ENCODE data around the gene MUC22. TPM values are rescaled to one million over a fixed set of nuclear protein-coding genes. Genes with fewer than 3 reads are reported as not detected.

The MUC22 gene
- total and polyA plus RNA-seq, 10 of the 15 experiments (the other 5 are each of a cell fraction or from before 2014, with no cell fraction given), result under 0.01 to 0.09 (median 0.04) TPM; not detected in 4

DNA sequence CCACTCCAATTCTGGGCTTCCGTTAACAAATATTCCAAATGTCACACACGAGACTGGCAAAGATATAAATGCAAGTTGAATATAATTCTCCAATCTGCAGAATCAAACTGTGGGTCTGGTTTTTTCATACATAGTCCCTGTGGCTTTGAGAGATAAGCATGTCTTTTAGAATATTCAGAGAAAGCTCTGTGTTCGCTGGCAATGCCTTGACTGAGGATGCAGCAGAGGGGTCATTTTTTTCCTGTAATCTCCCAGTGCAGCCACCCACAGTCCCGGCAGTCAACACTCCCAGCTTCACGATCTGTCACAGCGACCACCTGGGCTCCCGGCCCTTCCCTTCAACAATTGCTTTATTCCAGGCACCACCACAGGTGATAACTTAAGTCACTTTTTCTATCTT is 30.5 kb downstream of the MUC22 start:
- no peak for ATAC-seq
- DNase-seq (ENCODE audit: low read depth, low spot score), result no peak
- Histone ChIP-seq H3K4me3 (no peak overlapping the region), H3K27ac (ENCODE audit: control insufficient read depth, insufficient read depth) (no peak overlapping the region), H4K20me1 (ENCODE audit: control insufficient read depth, insufficient read depth) (no peaks in the 10 kb centered on the region), H2AFZ (ENCODE audit: control insufficient read depth, low read depth, low read length) (no peak overlapping the region), H3K9ac (ENCODE audit: control insufficient read depth, insufficient read depth, low read length) (no peak overlapping the region), H3K9me3 (replicated peaks; ENCODE audit: control insufficient read depth, insufficient read depth, low read length) (no peaks in the 10 kb centered on the region), H3K27me3 (replicated peaks in 1 of 2; ENCODE audit: control insufficient read depth in 2 of 2, insufficient read depth in 2 of 2, low read length in 1 of 2) (no peaks in the 10 kb centered on the region; a peak in 1 of 4 replicates), H3K4me1 (ENCODE audit: control insufficient read depth, insufficient read depth, low read length) (no peaks in the 10 kb centered on the region), H3K79me2 (ENCODE audit: control insufficient read depth, insufficient read depth, low read length) (no peaks in the 10 kb centered on the region), H3K4me2 (ENCODE audit: control insufficient read depth, insufficient read depth) (no peak overlapping the region), H3K36me3 (ENCODE audit: control insufficient read depth in 2 of 2, insufficient read depth in 2 of 2, low read length in 1 of 2) (no peaks in the 10 kb centered on the region)
- intact Hi-C loops (cut with micrococcal nuclease; ENCODE audit: unreplicated experiment), result no loop called here
- TF ChIP-seq POLR2AphosphoS5 (IDR thresholded peaks at IDR 0.05; ENCODE audit: low read length), result no peak
- TF ChIP-seq BHLHE40 (IDR thresholded peaks at IDR 0.05; ENCODE audit: borderline replicate concordance in 1 of 2, low read depth in 2 of 2, low read length in 1 of 2), result no peak
- TF ChIP-seq YY1 (IDR thresholded peaks at IDR 0.05; ENCODE audit: low read depth, low read length), result no peak
- TF ChIP-seq ETV6 (conservative IDR thresholded peaks at IDR 0.05 in 1 of 2, IDR thresholded peaks at IDR 0.05 in 1 of 2; ENCODE audit: borderline replicate concordance in 1 of 2, low read depth in 1 of 2), result no peak
- TF ChIP-seq IKZF2 (IDR thresholded peaks at IDR 0.05), result no peak
- no peak for TF ChIP-seq CEBPZ (IDR thresholded peaks at IDR 0.05; ENCODE audit: low read depth, low read length)
- no peak for TF ChIP-seq RCOR1 (conservative IDR thresholded peaks at IDR 0.05; ENCODE audit: low read depth, low read length)
- TF ChIP-seq, protein P1, sequence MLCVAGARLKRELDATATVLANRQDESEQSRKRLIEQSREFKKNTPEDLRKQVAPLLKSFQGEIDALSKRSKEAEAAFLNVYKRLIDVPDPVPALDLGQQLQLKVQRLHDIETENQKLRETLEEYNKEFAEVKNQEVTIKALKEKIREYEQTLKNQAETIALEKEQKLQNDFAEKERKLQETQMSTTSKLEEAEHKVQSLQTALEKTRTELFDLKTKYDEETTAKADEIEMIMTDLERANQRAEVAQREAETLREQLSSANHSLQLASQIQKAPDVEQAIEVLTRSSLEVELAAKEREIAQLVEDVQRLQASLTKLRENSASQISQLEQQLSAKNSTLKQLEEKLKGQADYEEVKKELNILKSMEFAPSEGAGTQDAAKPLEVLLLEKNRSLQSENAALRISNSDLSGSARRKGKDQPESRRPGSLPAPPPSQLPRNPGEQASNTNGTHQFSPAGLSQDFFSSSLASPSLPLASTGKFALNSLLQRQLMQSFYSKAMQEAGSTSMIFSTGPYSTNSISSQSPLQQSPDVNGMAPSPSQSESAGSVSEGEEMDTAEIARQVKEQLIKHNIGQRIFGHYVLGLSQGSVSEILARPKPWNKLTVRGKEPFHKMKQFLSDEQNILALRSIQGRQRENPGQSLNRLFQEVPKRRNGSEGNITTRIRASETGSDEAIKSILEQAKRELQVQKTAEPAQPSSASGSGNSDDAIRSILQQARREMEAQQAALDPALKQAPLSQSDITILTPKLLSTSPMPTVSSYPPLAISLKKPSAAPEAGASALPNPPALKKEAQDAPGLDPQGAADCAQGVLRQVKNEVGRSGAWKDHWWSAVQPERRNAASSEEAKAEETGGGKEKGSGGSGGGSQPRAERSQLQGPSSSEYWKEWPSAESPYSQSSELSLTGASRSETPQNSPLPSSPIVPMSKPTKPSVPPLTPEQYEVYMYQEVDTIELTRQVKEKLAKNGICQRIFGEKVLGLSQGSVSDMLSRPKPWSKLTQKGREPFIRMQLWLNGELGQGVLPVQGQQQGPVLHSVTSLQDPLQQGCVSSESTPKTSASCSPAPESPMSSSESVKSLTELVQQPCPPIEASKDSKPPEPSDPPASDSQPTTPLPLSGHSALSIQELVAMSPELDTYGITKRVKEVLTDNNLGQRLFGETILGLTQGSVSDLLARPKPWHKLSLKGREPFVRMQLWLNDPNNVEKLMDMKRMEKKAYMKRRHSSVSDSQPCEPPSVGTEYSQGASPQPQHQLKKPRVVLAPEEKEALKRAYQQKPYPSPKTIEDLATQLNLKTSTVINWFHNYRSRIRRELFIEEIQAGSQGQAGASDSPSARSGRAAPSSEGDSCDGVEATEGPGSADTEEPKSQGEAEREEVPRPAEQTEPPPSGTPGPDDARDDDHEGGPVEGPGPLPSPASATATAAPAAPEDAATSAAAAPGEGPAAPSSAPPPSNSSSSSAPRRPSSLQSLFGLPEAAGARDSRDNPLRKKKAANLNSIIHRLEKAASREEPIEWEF (IDR thresholded peaks at IDR 0.05; ENCODE audit: insufficient replicate concordance, low read depth, low read length), result no peak
- TF ChIP-seq, protein P2, sequence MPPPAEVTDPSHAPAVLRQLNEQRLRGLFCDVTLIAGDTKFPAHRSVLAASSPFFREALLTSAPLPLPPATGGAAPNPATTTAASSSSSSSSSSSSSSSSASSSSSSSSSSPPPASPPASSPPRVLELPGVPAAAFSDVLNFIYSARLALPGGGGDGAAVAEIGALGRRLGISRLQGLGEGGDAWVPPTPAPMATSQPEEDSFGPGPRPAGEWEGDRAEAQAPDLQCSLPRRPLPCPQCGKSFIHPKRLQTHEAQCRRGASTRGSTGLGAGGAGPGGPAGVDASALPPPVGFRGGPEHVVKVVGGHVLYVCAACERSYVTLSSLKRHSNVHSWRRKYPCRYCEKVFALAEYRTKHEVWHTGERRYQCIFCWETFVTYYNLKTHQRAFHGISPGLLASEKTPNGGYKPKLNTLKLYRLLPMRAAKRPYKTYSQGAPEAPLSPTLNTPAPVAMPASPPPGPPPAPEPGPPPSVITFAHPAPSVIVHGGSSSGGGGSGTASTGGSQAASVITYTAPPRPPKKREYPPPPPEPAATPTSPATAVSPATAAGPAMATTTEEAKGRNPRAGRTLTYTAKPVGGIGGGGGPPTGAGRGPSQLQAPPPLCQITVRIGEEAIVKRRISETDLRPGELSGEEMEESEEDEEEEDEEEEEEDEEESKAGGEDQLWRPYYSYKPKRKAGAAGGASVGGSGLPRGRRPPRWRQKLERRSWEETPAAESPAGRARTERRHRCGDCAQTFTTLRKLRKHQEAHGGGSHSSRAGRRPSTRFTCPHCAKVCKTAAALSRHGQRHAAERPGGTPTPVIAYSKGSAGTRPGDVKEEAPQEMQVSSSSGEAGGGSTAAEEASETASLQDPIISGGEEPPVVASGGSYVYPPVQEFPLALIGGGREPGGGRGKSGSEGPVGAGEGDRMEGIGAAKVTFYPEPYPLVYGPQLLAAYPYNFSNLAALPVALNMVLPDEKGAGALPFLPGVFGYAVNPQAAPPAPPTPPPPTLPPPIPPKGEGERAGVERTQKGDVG (CRISPR knock-in tag; IDR thresholded peaks at IDR 0.05), result no peak
- TF ChIP-seq ZNF24 (IDR thresholded peaks at IDR 0.05), result no peak
- TF ChIP-seq HDAC6 (IDR thresholded peaks at IDR 0.05; ENCODE audit: unreplicated experiment), result no peak
- ChIA-PET RAD21 (ENCODE audit: unreplicated experiment) (interaction anchor here (2.4 kb wide), 1 partner anchor 125 kb away, joined by 11 read pairs; no protein-coding TSS in a partner anchor), CTCF (interaction anchor here (1.3 kb wide), 1 partner anchor 39 kb away, joined by 4 read pairs; no protein-coding TSS in a partner anchor), POLR2A (no interaction called here), SMC1A (ENCODE audit: uncharacterized antibody, unreplicated experiment) (interaction anchor here (2.0 kb wide), 1 partner anchor 9 kb away, joined by 6 read pairs; no protein-coding TSS in a partner anchor)
- FAIRE-seq, result no peak
- in situ Hi-C loops (cut with MboI), result no loop called here
- 54% methylated on average over 7 of the region's 7 CpGs for WGBS (ENCODE audit: insufficient coverage, insufficient replicate concordance, low lambda C conversion rate, missing lambda C conversion rate)
- no TSS peak for BruUV-seq (replicated peaks)

All from GM12878 (cell line).